SK-N-MC (cell line): ENCODE data around the gene SP140L.

Experiments used
- EZH2 ChIP-seq: fragments of 200-600 bp; sonication (generic); IDR thresholded peaks from one replicate; pipeline ENCODE4 v1.6.1; 2017; ENCODE audit warnings: antibody characterized with exemption
- FOXP2 ChIP-seq: optimal IDR thresholded peaks from 2 replicates; pipeline ENCODE3; 2011; ENCODE audit warnings: mild to moderate bottlenecking, moderate library complexity; ENCODE audit not compliant: insufficient read depth; ENCODE audit errors: extremely low read length, control extremely low read depth
- POLR2AphosphoS5 ChIP-seq: IDR thresholded peaks from 2 replicates; pipeline ENCODE4 v1.6.1; 2012; ENCODE audit warnings: mild to moderate bottlenecking, low read depth, low read length, borderline replicate concordance

GRCh38 chr2:230447036-230447435 is 120.0 kb downstream of the SP140L start:
- no peak for TF ChIP-seq POLR2AphosphoS5
- TF ChIP-seq EZH2, result no peak
- TF ChIP-seq FOXP2, result no peak
